ENCODE results near the gene EGFL8. TPM values are rescaled to one million over a fixed set of nuclear protein-coding genes. Genes with fewer than 3 reads are reported as not detected.

Gene EGFL8
- total and polyA plus RNA-seq, 9 donors: 11.8 to 47.3 (median 36.7) TPM

GRCh38 chr6:32176476-32177182 lies 12.2 kb downstream of the EGFL8 start:
- no peaks in the 10 kb centered on the region for H3K9me3 ChIP-seq
- DNase-seq: peak in 1 of 5 donors; percentile 24
- H3K27ac ChIP-seq: peak overlapping the region; percentile 93 to 99
- 10 to 11% (median 10%) methylated on average over 5 of the region's 5 CpGs for WGBS, 3 donors
- peaks cover 6% of the 10 kb centered on the region for H3K4me1 ChIP-seq (ENCODE audit: insufficient read depth)
- no peak for TF ChIP-seq EP300 (IDR thresholded peaks at IDR 0.05)
- TF ChIP-seq CTCF (IDR thresholded peaks at IDR 0.05): no peak
- no peak for TF ChIP-seq POLR2A (IDR thresholded peaks at IDR 0.05)
- H3K27me3 ChIP-seq: no peaks in the 10 kb centered on the region
- H3K36me3 ChIP-seq: no peaks in the 10 kb centered on the region
- H3K4me3 ChIP-seq: peak overlapping the region; percentile 70
- intact Hi-C loops (cut with DNase I): no loop called here

GRCh38 chr6:32177183-32177787 lies 12.9 kb downstream of the EGFL8 start:
- DNase-seq: peak in 1 of 5 donors; percentile 44
- intact Hi-C loops (cut with DNase I): no loop called here

GRCh38 chr6:32177788-32178546 lies 13.6 kb downstream of the EGFL8 start, which contains the start of gene RNF5:
RNF5 (plus strand) TSS chr6:32178405; CDS start chr6:32178512, 107 bp downstream.
- TF ChIP-seq CTCF (IDR thresholded peaks at IDR 0.05): no peak
- peak; percentile 49 for TF ChIP-seq POLR2A (IDR thresholded peaks at IDR 0.05)
- peak; percentile 67 for TF ChIP-seq EP300 (IDR thresholded peaks at IDR 0.05)
- intact Hi-C loops (cut with DNase I): no loop called here
- 0 to 1% (median 0%) methylated on average over 33 of the region's 33 CpGs for WGBS, 3 donors
- H3K9me3 ChIP-seq: no peaks in the 10 kb centered on the region
- peak; percentile 92 to 99 (median 97) for DNase-seq
- H3K4me1 ChIP-seq (ENCODE audit: insufficient read depth): peaks cover 6% of the 10 kb centered on the region
- no peaks in the 10 kb centered on the region for H3K27me3 ChIP-seq
- peak within 1 kb of the TSS; percentile 70 for H3K4me3 ChIP-seq
- H3K36me3 ChIP-seq: no peaks in the 10 kb centered on the region
- peak within 1 kb of the TSS; percentile 93 to 99 for H3K27ac ChIP-seq

More at GRCh38 chr6:32177183-32177787, 12.9 kb downstream of the EGFL8 start:
- Histone ChIP-seq H3K27ac (peak overlapping the region; percentile 93 to 99), H3K9me3 (no peaks in the 10 kb centered on the region), H3K4me1 (ENCODE audit: insufficient read depth) (peaks cover 6% of the 10 kb centered on the region), H3K4me3 (peak overlapping the region; percentile 70), H3K36me3 (no peaks in the 10 kb centered on the region), H3K27me3 (no peaks in the 10 kb centered on the region)
- WGBS, 3 donors: 0 to 1% (median 1%) methylated on average over 20 of the region's 20 CpGs
- TF ChIP-seq CTCF (IDR thresholded peaks at IDR 0.05) (no peak), POLR2A (IDR thresholded peaks at IDR 0.05) (peak; percentile 53), EP300 (IDR thresholded peaks at IDR 0.05) (peak; percentile 6)

Data from ovary (tissue), 9 donors.